Gastrocnemius medialis (tissue), 4 donors: ENCODE results near the gene MCU. TPM values are rescaled to one million over a fixed set of nuclear protein-coding genes. Genes with fewer than 3 reads are reported as not detected.
"Not testable (repeated sequence)": the region's sequence is repeated elsewhere in the genome, so short reads cannot be mapped to it uniquely, and the experiment has no call there.

Experiments
- ATAC-seq, 2 donors: fragments of 150-250 bp; one replicate each; pipeline ENCODE4 v1.9.1; 2016
- DNase-seq, 2 donors: peaks; one replicate each; pipeline ENCODE4 v3.0.0-alpha.2; 2019
- H3K27ac ChIP-seq, 4 donors: fragments of 200-600 bp; sonication (generic); 1 replicate in 1 of 4; 2 replicates in 3 of 4; pipeline ENCODE4 v1.5.1; 2016 to 2018; ENCODE audit warnings: mild to moderate bottlenecking in 2 of 4, moderate library complexity in 1 of 4
- H3K27me3 ChIP-seq, 3 donors: fragments of 200-600 bp; sonication (generic) in 2 of 3; 1 replicate in 1 of 3; 2 replicates in 2 of 3; pipeline versions ENCODE4 v1.5.1 to v1.6.0; 2016 to 2019; ENCODE audit warnings: mild to moderate bottlenecking in 1 of 3, moderate library complexity in 1 of 3
- H3K36me3 ChIP-seq, 2 donors: fragments of 200-600 bp; sonication (generic) in 1 of 2; one replicate each; pipeline ENCODE4 v1.5.1; 2017 to 2018
- H3K4me1 ChIP-seq, 2 donors: fragments of 200-600 bp; sonication (generic) in 1 of 2; one replicate each; pipeline ENCODE4 v1.5.1; 2016 to 2017; ENCODE audit warnings: mild to moderate bottlenecking in 2 of 2
- H3K4me3 ChIP-seq, 4 donors: fragments of 200-600 bp; sonication (generic) in 3 of 4; 1 replicate in 1 of 4; 2 replicates in 3 of 4; pipeline ENCODE4 v1.5.1; 2016 to 2019; ENCODE audit warnings: mild to moderate bottlenecking in 2 of 4
- H3K9me3 ChIP-seq, 3 donors: fragments of 200-600 bp; sonication (generic) in 2 of 3; 1 replicate in 1 of 3; 2 replicates in 2 of 3; pipeline ENCODE4 v1.5.1; 2016 to 2019
- CTCF ChIP-seq, 5 experiments: fragments of 450-650 bp in 3 of 5; fragments of 200-600 bp in 2 of 5; sonication (generic) in 2 of 5; IDR thresholded peaks in 4 of 5; conservative IDR thresholded peaks in 1 of 5; 1 replicate in 4 of 5; 2 replicates in 1 of 5; pipeline ENCODE4 v1.5.1; 2016 to 2019; ENCODE audit warnings: antibody characterized with exemption in 5 of 5, mild to moderate bottlenecking in 3 of 5, moderate library complexity in 3 of 5
- POLR2A ChIP-seq, 2 donors: fragments of 450-650 bp; IDR thresholded peaks; one replicate each; pipeline ENCODE4 v1.6.1; 2017; ENCODE audit warnings: antibody characterized with exemption in 2 of 2, mild to moderate bottlenecking in 2 of 2, moderate library complexity in 2 of 2
- in situ Hi-C, 4 donors: fragments of 200-750 bp; cut with MboI; loops; one replicate each; pipeline versions ENCODE4 v1.15.0 to v1.8.0; 2017; ENCODE audit warnings: low sequenced_read_pairs in 4 of 4
- intact Hi-C: fragments of 100-400 bp; cut with DNase I; formaldehyde crosslinking; loops from one replicate; pipeline ENCODE4 v1.15.1; 2023; ENCODE audit warnings: low total_unique reads
- total RNA-seq, 4 donors: library from RNA; depleted of rRNA; stranded (reverse); fragments of >200 nt; gene quantifications; one replicate each; pipeline versions ENCODE4 v1.1.0 to v1.2.3, GENCODE V29; 2016

Gene MCU
- total RNA-seq, 4 donors from 2014 or later, result 25.1 to 61.3 (median 49.0) TPM

DNA sequence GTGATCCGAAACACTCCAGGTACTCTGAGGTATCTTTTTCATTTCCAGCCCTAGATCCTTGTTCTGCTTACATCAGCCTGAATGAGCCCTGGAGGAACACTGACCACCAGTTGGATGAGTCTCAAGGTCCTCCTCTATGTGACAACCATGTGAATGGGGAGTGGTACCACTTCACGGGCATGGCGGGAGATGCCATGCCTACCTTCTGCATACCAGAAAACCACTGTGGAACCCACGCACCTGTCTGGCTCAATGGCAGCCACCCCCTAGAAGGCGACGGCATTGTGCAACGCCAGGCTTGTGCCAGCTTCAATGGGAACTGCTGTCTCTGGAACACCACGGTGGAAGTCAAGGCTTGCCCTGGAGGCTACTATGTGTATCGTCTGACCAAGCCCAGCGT is 206.7 kb downstream of the MCU start:
- Histone ChIP-seq H3K9me3 (no peaks in the 10 kb centered on the region), H3K36me3 (no peaks in the 10 kb centered on the region), H3K4me3 (no peak overlapping the region), H3K4me1 (no peaks in the 10 kb centered on the region), H3K27me3 (no peaks in the 10 kb centered on the region), H3K27ac (no peak overlapping the region)
- DNase-seq (no peak), ATAC-seq (no peak)
- in situ Hi-C loops, result no loop called here
- no peak for TF ChIP-seq CTCF (IDR thresholded peaks at IDR 0.05 in 4 of 5, conservative IDR thresholded peaks at IDR 0.05 in 1 of 5)
- no peak for TF ChIP-seq POLR2A (IDR thresholded peaks at IDR 0.05)
- intact Hi-C loops, result no loop called here

GRCh38 chr10:72899545-72899944 is 207.6 kb downstream of the MCU start:
- in situ Hi-C loops, result no loop called here
- H3K27me3 ChIP-seq, result no peaks in the 10 kb centered on the region
- no peak overlapping the region for H3K27ac ChIP-seq
- ATAC-seq (no peak), DNase-seq (no peak)
- no peaks in the 10 kb centered on the region for H3K36me3 ChIP-seq
- H3K4me3 ChIP-seq, result no peak overlapping the region
- no peak for TF ChIP-seq CTCF (IDR thresholded peaks at IDR 0.05 in 4 of 5, conservative IDR thresholded peaks at IDR 0.05 in 1 of 5)
- intact Hi-C loops, result no loop called here
- no peaks in the 10 kb centered on the region for H3K4me1 ChIP-seq
- no peaks in the 10 kb centered on the region for H3K9me3 ChIP-seq

DNA sequence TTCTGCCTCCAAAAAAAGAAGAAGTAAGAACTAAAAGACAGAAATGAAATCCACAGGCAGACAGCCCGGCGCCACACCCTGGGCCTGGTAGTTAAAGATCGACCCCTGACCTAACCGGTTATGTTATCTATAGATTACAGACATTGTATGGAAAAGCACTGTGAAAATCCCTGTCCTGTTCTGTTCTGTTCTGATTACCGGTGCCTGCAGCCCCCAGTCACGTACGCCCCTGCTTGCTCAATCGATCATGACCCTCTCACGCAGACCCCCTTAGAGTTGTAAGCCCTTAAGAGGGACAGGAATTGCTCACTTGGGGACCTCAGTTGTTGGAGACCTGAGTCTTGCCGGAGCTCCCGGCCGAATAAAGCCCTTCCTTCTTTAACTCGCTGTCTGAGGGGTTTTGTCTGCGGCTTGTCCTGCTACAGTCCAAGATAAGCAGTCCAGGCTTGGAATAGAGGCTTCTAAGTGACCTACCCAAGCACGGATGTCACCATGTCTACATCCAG is 212.1 kb downstream of the MCU start:
- DNase-seq, ATAC-seq, in situ Hi-C loops, H3K9me3 ChIP-seq, H3K4me1 ChIP-seq, H3K27me3 ChIP-seq, H3K36me3 ChIP-seq, H3K27ac ChIP-seq, H3K4me3 ChIP-seq, intact Hi-C loops: not testable (repeated sequence)

DNA sequence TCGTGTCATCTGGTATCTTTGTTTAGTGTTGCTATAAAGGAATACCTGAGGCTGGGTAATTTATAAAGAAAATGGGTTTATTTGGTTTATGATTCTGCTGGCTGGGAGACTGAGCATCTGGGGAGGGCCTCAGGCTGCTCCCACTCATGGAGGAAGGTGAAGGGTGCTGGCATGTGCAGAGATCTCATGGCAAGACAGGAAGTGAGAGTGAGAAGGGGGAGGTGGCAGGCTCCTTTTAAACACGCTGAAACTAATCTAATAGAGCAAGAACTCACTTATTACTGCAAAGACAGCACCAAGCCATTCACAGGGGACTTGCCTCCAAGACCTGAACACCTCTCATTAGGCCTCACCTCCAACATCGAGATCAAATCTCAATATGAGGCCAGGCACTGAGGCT is 212.9 kb downstream of the MCU start:
- Histone ChIP-seq H3K4me3 (no peak overlapping the region), H3K27ac (no peak overlapping the region), H3K27me3 (no peaks in the 10 kb centered on the region), H3K36me3 (no peaks in the 10 kb centered on the region), H3K9me3 (no peaks in the 10 kb centered on the region), H3K4me1 (no peaks in the 10 kb centered on the region)
- no peak for DNase-seq
- ATAC-seq, result no peak
- TF ChIP-seq CTCF (IDR thresholded peaks at IDR 0.05 in 4 of 5, conservative IDR thresholded peaks at IDR 0.05 in 1 of 5), result no peak
- intact Hi-C loops (no loop called here), in situ Hi-C loops (no loop called here)

DNA sequence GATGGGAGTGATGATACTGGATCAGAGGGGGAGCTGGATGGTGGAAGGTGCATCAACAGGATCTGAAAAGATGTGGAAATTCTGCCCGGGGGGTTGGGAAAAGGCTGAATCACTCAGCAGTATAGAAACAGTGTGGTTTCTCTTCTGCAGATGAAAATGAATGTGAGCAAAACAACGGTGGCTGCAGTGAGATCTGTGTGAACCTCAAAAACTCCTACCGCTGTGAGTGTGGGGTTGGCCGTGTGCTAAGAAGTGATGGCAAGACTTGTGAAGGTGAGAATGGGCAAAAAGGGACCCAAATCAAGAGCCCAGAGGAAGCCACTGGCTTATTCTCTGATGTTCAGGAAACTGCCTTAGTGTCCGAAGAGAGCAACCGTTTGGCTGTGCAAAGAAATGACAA is 214.5 kb downstream of the MCU start:
- no peak overlapping the region for H3K4me3 ChIP-seq
- no peak overlapping the region for H3K27ac ChIP-seq
- H3K9me3 ChIP-seq, result no peaks in the 10 kb centered on the region
- intact Hi-C loops, result no loop called here
- H3K27me3 ChIP-seq, result no peaks in the 10 kb centered on the region
- no peaks in the 10 kb centered on the region for H3K36me3 ChIP-seq
- TF ChIP-seq CTCF (IDR thresholded peaks at IDR 0.05 in 4 of 5, conservative IDR thresholded peaks at IDR 0.05 in 1 of 5) (no peak), POLR2A (IDR thresholded peaks at IDR 0.05) (no peak)
- in situ Hi-C loops, result no loop called here
- DNase-seq, result no peak
- no peaks in the 10 kb centered on the region for H3K4me1 ChIP-seq
- ATAC-seq, result no peak
